RWPE1 (cell line): ENCODE measurements around the gene RECQL.
A peak's percentile ranks its signal among the peaks of the same experiment; 100 is the strongest.

Experiments used
- CTCF ChIA-PET: fragments of 350-600 bp; sonication (Branson Sonifier 250); formaldehyde crosslinking; extraction: SDS; loops from one replicate; lab custom pipeline; 2021; lab: Yijun Ruan, JAX
- POLR2A ChIA-PET: fragments of 400-600 bp; formaldehyde crosslinking; extraction: SDS; loops from one replicate; lab custom pipeline; 2020; ENCODE audit warnings: antibody characterized with exemption; ENCODE audit not compliant: low non-redundant PET; lab: Yijun Ruan, JAX
- DNase-seq: peaks from one replicate; pipeline ENCODE4 v3.0.0; 2012; ENCODE audit warnings: low spot score
- H3K27ac ChIP-seq: fragments of 450-650 bp; 2 replicates; pipeline ENCODE4 v1.5.1; 2017
- TF ChIP-seq, protein P1 (sequence below): fragments of 450-650 bp; conservative IDR thresholded peaks from 2 replicates; pipeline ENCODE4 v1.5.1; 2017; ENCODE audit warnings: low read depth, mild to moderate bottlenecking

Gene RECQL, protein sequence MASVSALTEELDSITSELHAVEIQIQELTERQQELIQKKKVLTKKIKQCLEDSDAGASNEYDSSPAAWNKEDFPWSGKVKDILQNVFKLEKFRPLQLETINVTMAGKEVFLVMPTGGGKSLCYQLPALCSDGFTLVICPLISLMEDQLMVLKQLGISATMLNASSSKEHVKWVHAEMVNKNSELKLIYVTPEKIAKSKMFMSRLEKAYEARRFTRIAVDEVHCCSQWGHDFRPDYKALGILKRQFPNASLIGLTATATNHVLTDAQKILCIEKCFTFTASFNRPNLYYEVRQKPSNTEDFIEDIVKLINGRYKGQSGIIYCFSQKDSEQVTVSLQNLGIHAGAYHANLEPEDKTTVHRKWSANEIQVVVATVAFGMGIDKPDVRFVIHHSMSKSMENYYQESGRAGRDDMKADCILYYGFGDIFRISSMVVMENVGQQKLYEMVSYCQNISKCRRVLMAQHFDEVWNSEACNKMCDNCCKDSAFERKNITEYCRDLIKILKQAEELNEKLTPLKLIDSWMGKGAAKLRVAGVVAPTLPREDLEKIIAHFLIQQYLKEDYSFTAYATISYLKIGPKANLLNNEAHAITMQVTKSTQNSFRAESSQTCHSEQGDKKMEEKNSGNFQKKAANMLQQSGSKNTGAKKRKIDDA

GRCh38 chr12:21501258-21502163 lies at the start of gene RECQL, which contains the start of gene GOLT1B:
Gene RECQL (minus strand): TSS chr12:21501635. CDS start chr12:21499570, 2,065 bp downstream.
Gene GOLT1B (plus strand): TSS chr12:21501789. CDS start chr12:21501924, 135 bp downstream.
- TF ChIP-seq, protein P1, sequence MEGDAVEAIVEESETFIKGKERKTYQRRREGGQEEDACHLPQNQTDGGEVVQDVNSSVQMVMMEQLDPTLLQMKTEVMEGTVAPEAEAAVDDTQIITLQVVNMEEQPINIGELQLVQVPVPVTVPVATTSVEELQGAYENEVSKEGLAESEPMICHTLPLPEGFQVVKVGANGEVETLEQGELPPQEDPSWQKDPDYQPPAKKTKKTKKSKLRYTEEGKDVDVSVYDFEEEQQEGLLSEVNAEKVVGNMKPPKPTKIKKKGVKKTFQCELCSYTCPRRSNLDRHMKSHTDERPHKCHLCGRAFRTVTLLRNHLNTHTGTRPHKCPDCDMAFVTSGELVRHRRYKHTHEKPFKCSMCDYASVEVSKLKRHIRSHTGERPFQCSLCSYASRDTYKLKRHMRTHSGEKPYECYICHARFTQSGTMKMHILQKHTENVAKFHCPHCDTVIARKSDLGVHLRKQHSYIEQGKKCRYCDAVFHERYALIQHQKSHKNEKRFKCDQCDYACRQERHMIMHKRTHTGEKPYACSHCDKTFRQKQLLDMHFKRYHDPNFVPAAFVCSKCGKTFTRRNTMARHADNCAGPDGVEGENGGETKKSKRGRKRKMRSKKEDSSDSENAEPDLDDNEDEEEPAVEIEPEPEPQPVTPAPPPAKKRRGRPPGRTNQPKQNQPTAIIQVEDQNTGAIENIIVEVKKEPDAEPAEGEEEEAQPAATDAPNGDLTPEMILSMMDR: no peak
- peak; percentile 98 for DNase-seq
- POLR2A ChIA-PET: no interaction called here
- CTCF ChIA-PET: interaction anchor here (0.6 to 1.2 kb wide), 3 partner anchors 20 to 178 kb away, joined by 3 to 7 read pairs (median 3); no protein-coding TSS in a partner anchor
- peak within 1 kb of the TSS; percentile 87 for H3K27ac ChIP-seq

GRCh38 chr12:21547437-21547836 lies 46.0 kb upstream of the RECQL start:
- CTCF ChIA-PET: interaction anchor here (1.4 kb wide), 1 partner anchor 133 kb away, joined by 4 read pairs; no protein-coding TSS in a partner anchor
- POLR2A ChIA-PET: no interaction called here
- no peak for DNase-seq
- H3K27ac ChIP-seq: no peak overlapping the region
- TF ChIP-seq, protein P1: no peak

GRCh38 chr12:21546716-21547115 lies 45.3 kb upstream of the RECQL start:
- no peak overlapping the region for H3K27ac ChIP-seq
- ChIA-PET CTCF (interaction anchor here (0.6 to 1.4 kb wide), 2 partner anchors 134 to 1309 kb away, joined by 3 to 4 read pairs; no protein-coding TSS in a partner anchor), POLR2A (no interaction called here)
- TF ChIP-seq, protein P1: no peak
- no peak for DNase-seq

DNA sequence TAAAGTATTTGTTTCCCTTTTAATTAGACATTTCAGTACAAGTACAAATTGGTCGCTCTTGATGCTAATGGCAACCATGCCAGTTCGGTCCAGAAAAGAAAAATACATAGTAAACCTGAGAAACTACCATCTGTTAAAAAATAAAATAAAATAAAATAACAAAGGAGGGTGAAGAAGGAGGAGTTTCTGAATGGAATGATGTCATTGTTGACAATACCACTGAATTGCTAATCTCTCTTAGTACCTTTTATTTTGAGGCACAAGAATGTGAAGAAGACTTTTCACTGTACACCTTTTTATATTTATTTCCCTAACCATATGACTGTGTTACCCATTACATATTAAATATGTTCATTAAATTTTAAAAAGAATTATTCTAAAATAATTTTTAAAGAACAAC lies 44.1 kb upstream of the RECQL start:
- POLR2A ChIA-PET: no interaction called here
- CTCF ChIA-PET: no interaction called here

GRCh38 chr12:21543151-21543550 lies 41.7 kb upstream of the RECQL start:
- no peak for DNase-seq
- TF ChIP-seq, protein P1: no peak
- CTCF ChIA-PET: no interaction called here
- POLR2A ChIA-PET: no interaction called here
- H3K27ac ChIP-seq: no peak overlapping the region

More for the DNA sequence above, 44.1 kb upstream of the RECQL start:
- no peak overlapping the region for H3K27ac ChIP-seq
- DNase-seq: no peak
- TF ChIP-seq, protein P1: no peak
